Thyroid gland (tissue), 4 donors: ENCODE data around the gene TCL1A. TPM values are rescaled to one million over a fixed set of nuclear protein-coding genes. Genes with fewer than 3 reads are reported as not detected.

Source experiments
- DNase-seq, 2 donors: peaks; one replicate each; pipeline ENCODE4 v3.0.0-alpha.2; 2019
- H3K27ac ChIP-seq, 3 donors: fragments of 200-600 bp; sonication (generic); 1 replicate in 2 of 3; 2 replicates in 1 of 3; pipeline ENCODE4 v1.5.1; 2016 to 2019; ENCODE audit warnings: mild to moderate bottlenecking in 1 of 3, moderate library complexity in 1 of 3
- H3K27me3 ChIP-seq: fragments of 200-600 bp; sonication (generic); one replicate; pipeline ENCODE4 v1.5.1; 2019
- H3K36me3 ChIP-seq, 2 donors: fragments of 200-600 bp; sonication (generic); one replicate each; pipeline ENCODE4 v1.5.1; 2016 to 2019
- H3K4me1 ChIP-seq, 2 donors: fragments of 200-600 bp; sonication (generic); one replicate each; pipeline ENCODE4 v1.5.1; 2017 to 2019
- H3K4me3 ChIP-seq, 3 donors: fragments of 200-600 bp; sonication (generic); replicated peaks in 1 of 3; 1 replicate in 2 of 3; 2 replicates in 1 of 3; pipeline ENCODE4 v1.5.1; 2016; ENCODE audit warnings: mild to moderate bottlenecking in 1 of 3
- H3K9me3 ChIP-seq: fragments of 200-600 bp; sonication (generic); one replicate; pipeline ENCODE4 v1.5.1; 2017
- CTCF ChIP-seq, 6 experiments: fragments of 200-600 bp in 3 of 6; fragments of 450-650 bp in 3 of 6; sonication (generic) in 3 of 6; IDR thresholded peaks; one replicate each; pipeline ENCODE4 v1.5.1; 2016 to 2019; ENCODE audit warnings: antibody characterized with exemption in 6 of 6, mild to moderate bottlenecking in 2 of 6, inconsistent platforms in 1 of 6, moderate library complexity in 1 of 6
- POLR2A ChIP-seq, 2 donors: fragments of 450-650 bp; IDR thresholded peaks; one replicate each; pipeline ENCODE4 v1.6.1; 2017; ENCODE audit warnings: antibody characterized with exemption in 2 of 2, mild to moderate bottlenecking in 2 of 2, moderate library complexity in 1 of 2
- WGBS, 2 donors: methylation state at CpG; one replicate each; pipeline ENCODE4 v1.1.5; 2017; 5-methylcytosine and 5-hydroxymethylcytosine counted together
- intact Hi-C: fragments of 100-400 bp; cut with DNase I; formaldehyde crosslinking; loops from one replicate; pipeline ENCODE4 v1.15.1; 2023
- total RNA-seq, 4 donors: library from RNA; depleted of rRNA; stranded (reverse); fragments of >200 nt; gene quantifications; one replicate each; pipeline ENCODE4 v1.2.3, GENCODE V29; 2016

The TCL1A gene
- total RNA-seq, 4 donors from 2014 or later: not detected

DNA sequence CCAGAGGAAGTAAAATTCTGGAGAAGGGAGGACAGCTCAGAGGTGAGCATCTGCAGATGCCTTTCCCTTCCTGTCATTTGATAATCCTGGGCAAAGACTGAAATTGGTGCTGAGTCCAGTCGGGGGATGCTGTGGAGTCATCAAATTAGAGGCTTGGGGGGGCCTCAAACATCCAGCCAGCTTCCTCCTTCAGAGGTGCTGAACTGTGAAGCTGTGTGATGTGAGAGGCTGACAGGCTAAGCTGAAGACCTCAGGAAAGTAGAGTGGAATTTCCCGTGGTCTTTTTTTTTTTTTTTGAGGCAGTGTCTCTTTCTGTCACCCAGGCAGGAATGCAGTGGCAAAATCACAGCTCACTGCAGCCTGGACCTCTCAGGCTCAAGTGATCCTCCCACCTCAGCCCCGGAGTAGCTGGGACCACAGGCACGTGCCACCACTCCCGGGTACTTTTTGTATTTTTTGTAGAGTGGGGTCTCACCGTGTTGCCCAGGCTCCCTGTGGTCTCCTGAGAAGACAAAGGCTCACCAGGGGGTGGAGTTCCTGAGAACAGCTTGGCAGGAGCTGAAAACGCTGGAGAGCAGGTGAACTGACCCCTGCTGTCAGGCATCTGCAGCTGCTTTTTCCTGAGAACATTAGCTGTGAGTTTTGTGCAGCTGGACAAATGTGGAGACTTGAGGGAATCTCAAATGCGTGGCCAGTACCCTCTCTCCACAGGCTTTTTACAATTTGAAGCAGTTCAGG is 33.8 kb downstream of the TCL1A start:
- H3K9me3 ChIP-seq: no peaks in the 10 kb centered on the region
- H3K4me1 ChIP-seq: no peaks in the 10 kb centered on the region
- no peak overlapping the region for H3K4me3 ChIP-seq
- DNase-seq: peak in 1 of 2 donors; percentile 14
- H3K27ac ChIP-seq: no peak overlapping the region
- no peaks in the 10 kb centered on the region for H3K36me3 ChIP-seq
- WGBS, 2 donors: 9 to 12% methylated on average over 8 of the region's 8 CpGs
- intact Hi-C loops: no loop called here
- TF ChIP-seq POLR2A (IDR thresholded peaks at IDR 0.05) (no peak), CTCF (IDR thresholded peaks at IDR 0.05) (no peak)
- H3K27me3 ChIP-seq: no peaks in the 10 kb centered on the region

DNA sequence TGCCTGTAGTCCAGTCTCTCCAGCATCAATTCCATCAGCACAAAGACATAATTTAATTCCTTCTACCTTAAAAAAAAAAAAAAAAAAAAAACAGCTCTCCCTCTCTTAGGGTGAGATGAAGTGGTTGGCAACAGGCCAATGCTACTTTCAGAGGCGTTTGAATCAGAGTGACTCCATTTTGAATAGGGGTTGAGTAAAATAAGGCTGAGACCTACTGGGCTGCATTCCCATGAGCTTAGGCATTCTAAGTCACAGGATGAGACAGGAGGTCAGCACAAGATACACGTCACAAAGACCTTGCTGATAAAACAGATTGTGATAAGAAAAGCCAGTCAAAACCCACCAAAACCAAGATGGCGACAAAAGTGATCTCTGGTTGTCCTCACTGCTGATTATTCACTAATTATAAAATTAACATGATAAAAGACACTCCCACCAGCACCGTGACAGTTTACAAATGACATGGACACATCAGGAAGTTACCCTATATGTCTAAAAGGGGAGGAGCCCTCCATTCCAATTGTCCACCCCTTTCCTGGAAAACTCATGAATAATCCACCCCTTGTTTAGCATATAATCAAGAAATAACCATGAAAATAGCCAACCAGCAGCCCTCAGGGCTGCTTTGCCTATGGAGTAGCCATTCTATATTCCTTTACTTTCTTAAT is 34.6 kb downstream of the TCL1A start:
- whole genome bisulfite sequencing, 2 donors: 60 to 65% methylated on average over 4 of the region's 4 CpGs
- intact Hi-C loops: no loop called here
- no peak for TF ChIP-seq CTCF (IDR thresholded peaks at IDR 0.05)
- no peak for TF ChIP-seq POLR2A (IDR thresholded peaks at IDR 0.05)
- no peaks in the 10 kb centered on the region for H3K27me3 ChIP-seq
- no peak overlapping the region for H3K27ac ChIP-seq
- no peaks in the 10 kb centered on the region for H3K4me1 ChIP-seq
- H3K4me3 ChIP-seq: no peak overlapping the region
- H3K36me3 ChIP-seq: no peaks in the 10 kb centered on the region
- H3K9me3 ChIP-seq: no peaks in the 10 kb centered on the region
- DNase-seq: peak in 1 of 2 donors; percentile 11

DNA sequence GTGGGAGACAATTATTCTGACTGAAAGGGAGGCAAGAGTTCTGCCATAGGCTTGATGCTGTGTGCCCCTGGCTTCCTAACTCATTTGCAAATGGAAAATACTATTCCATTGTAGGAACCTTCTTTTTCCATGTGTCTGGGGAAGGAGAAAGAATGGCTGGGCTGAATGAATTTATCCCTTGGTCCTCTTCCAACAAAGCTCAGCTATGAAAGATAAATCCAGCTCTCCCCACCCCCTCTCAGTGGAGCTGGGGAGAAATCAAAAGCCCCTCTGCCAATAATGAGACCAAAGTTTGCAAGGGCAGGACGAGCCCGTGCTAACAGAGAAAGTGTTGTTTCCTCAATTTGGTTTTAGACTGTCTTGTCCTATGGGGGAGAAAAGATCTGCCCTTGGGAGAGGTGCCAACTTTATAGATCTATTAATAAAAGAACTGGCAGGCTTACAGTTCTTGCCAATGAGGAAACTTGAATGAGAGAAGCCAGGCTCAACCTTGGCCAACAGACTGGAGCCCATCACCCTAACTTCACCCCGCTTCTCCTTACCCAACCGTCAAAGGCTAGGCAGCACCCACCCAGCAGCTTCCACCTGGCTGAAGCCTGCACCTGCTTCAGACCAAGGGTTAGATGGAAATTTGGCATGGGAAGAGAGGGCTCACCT is 36.6 kb downstream of the TCL1A start:
- Histone ChIP-seq H3K27ac (no peak overlapping the region), H3K27me3 (no peaks in the 10 kb centered on the region)
- WGBS, 2 donors: 81 to 83% methylated on average over 4 of the region's 4 CpGs

GRCh38 chr14:95675486-95675885 is 38.4 kb downstream of the TCL1A start:
- no peaks in the 10 kb centered on the region for H3K27me3 ChIP-seq
- no peaks in the 10 kb centered on the region for H3K36me3 ChIP-seq
- H3K27ac ChIP-seq: no peak overlapping the region
- H3K9me3 ChIP-seq: no peaks in the 10 kb centered on the region
- TF ChIP-seq CTCF (IDR thresholded peaks at IDR 0.05): no peak
- TF ChIP-seq POLR2A (IDR thresholded peaks at IDR 0.05): no peak
- DNase-seq: no peak
- H3K4me3 ChIP-seq: no peak overlapping the region
- no peaks in the 10 kb centered on the region for H3K4me1 ChIP-seq
- WGBS, 2 donors: 53 to 68% methylated on average over 4 of the region's 4 CpGs
- intact Hi-C loops: no loop called here

More for the DNA sequence above, 36.6 kb downstream of the TCL1A start:
- no peaks in the 10 kb centered on the region for H3K9me3 ChIP-seq
- TF ChIP-seq POLR2A (IDR thresholded peaks at IDR 0.05) (no peak), CTCF (IDR thresholded peaks at IDR 0.05) (no peak)
- no peak for DNase-seq
- no peaks in the 10 kb centered on the region for H3K36me3 ChIP-seq
- no peak overlapping the region for H3K4me3 ChIP-seq
- intact Hi-C loops: no loop called here
- no peaks in the 10 kb centered on the region for H3K4me1 ChIP-seq

DNA sequence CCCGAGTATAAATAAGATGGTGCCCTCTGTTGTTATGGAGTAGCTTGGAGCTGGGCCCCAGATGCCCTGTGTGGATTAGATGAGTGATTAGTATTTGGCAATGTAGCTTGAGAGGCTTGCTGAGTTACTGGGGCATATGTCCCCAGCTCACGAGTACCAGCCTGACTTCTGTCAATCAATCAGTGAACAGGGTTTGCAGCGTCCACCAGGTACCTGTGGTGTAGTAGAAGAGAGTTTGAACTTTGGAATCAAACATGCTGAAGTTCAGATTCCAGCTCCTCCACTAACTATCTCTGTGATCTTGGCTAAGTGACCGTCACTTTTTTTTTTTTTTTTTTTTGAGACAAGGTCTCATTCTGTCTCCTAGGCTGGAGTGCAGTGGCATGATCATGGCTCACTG is 39.3 kb downstream of the TCL1A start:
- H3K27ac ChIP-seq: no peak overlapping the region
- 81 to 91% methylated on average over 4 of the region's 4 CpGs for WGBS, 2 donors
- H3K36me3 ChIP-seq: no peaks in the 10 kb centered on the region
- DNase-seq: no peak
- no peak for TF ChIP-seq CTCF (IDR thresholded peaks at IDR 0.05)
- no peaks in the 10 kb centered on the region for H3K27me3 ChIP-seq
- no peaks in the 10 kb centered on the region for H3K4me1 ChIP-seq
- intact Hi-C loops: no loop called here
- no peak overlapping the region for H3K4me3 ChIP-seq
- no peaks in the 10 kb centered on the region for H3K9me3 ChIP-seq
